ENCODE results near the gene HORMAD1. TPM values are rescaled to one million over a fixed set of nuclear protein-coding genes. Genes with fewer than 3 reads are reported as not detected.

HORMAD1 gene
- total RNA-seq, 1 experiment from 2014 or later = not detected

DNA sequence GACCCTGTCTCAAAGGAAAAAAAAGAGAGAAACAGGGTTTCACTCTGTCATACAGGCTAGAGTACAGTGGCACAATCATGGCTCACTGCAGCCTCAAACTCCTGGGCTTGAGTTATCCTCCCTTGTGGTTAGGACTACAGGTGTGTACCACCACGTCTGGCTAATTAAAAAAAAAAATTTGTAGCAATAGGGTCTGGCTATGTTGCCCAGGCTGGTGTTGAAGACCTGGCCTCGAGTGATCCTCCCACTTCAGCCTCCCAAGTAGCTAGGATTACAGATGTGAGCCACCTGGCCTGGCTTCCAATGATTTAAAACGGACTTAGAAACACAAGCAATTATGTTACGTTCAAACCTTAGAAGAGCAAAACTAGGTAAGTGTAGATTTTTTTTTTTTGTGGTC is 45.8 kb downstream of the HORMAD1 start:
- TF ChIP-seq CTCF (conservative IDR thresholded peaks at IDR 0.05; ENCODE audit: low read depth, low read length) (no peak), EZH2 (IDR thresholded peaks at IDR 0.05; ENCODE audit: borderline replicate concordance, low read depth, low read length, poor library complexity, severe bottlenecking) (no peak)
- Histone ChIP-seq H3K27me3 (replicated peaks; ENCODE audit: insufficient read depth, low read depth, low read length, poor library complexity) (no peaks in the 10 kb centered on the region), H3K4me1 (ENCODE audit: insufficient read depth, low read length, poor library complexity, severe bottlenecking) (no peaks in the 10 kb centered on the region), H3K4me3 (ENCODE audit: low read depth, low read length, poor library complexity, severe bottlenecking) (no peak overlapping the region), H3K27ac (ENCODE audit: low read depth, low read length, poor library complexity, severe bottlenecking) (no peak overlapping the region), H3K9me3 (ENCODE audit: low read depth, low read length, poor library complexity, severe bottlenecking) (no peaks in the 10 kb centered on the region), H3K36me3 (ENCODE audit: insufficient read depth, low read length, poor library complexity, severe bottlenecking) (no peaks in the 10 kb centered on the region)
- no TSS peak for BruUV-seq (replicated peaks)
- intact Hi-C loops (cut with micrococcal nuclease; ENCODE audit: unreplicated experiment) = no loop called here
- ChIA-PET CTCF (no interaction called here), POLR2A (ENCODE audit: low non-redundant PET) (no interaction called here)
- DNase-seq (ENCODE audit: low spot score) = no peak

GRCh38 chr1:150663321-150663720 is 57.4 kb downstream of the HORMAD1 start:
- intact Hi-C loops (cut with micrococcal nuclease; ENCODE audit: unreplicated experiment) = no loop called here
- ChIA-PET POLR2A (ENCODE audit: low non-redundant PET) (no interaction called here), CTCF (no interaction called here)
- TF ChIP-seq EZH2 (IDR thresholded peaks at IDR 0.05; ENCODE audit: borderline replicate concordance, low read depth, low read length, poor library complexity, severe bottlenecking) = no peak
- TF ChIP-seq CTCF (conservative IDR thresholded peaks at IDR 0.05; ENCODE audit: low read depth, low read length) = no peak
- no peak for DNase-seq (ENCODE audit: low spot score)
- no peak overlapping the region for H3K4me3 ChIP-seq (ENCODE audit: low read depth, low read length, poor library complexity, severe bottlenecking)
- BruUV-seq (replicated peaks) = no TSS peak
- no peaks in the 10 kb centered on the region for H3K4me1 ChIP-seq (ENCODE audit: insufficient read depth, low read length, poor library complexity, severe bottlenecking)
- peaks cover 8% of the 10 kb centered on the region for H3K36me3 ChIP-seq (ENCODE audit: insufficient read depth, low read length, poor library complexity, severe bottlenecking)
- H3K27me3 ChIP-seq (replicated peaks; ENCODE audit: insufficient read depth, low read depth, low read length, poor library complexity) = no peaks in the 10 kb centered on the region
- H3K27ac ChIP-seq (ENCODE audit: low read depth, low read length, poor library complexity, severe bottlenecking) = no peak overlapping the region
- H3K9me3 ChIP-seq (ENCODE audit: low read depth, low read length, poor library complexity, severe bottlenecking) = no peaks in the 10 kb centered on the region

GRCh38 chr1:150662811-150663210 is 57.9 kb downstream of the HORMAD1 start:
- CTCF ChIA-PET = no interaction called here
- H3K4me1 ChIP-seq (ENCODE audit: insufficient read depth, low read length, poor library complexity, severe bottlenecking) = no peaks in the 10 kb centered on the region
- no peaks in the 10 kb centered on the region for H3K27me3 ChIP-seq (replicated peaks; ENCODE audit: insufficient read depth, low read depth, low read length, poor library complexity)
- H3K36me3 ChIP-seq (ENCODE audit: insufficient read depth, low read length, poor library complexity, severe bottlenecking) = peaks cover 8% of the 10 kb centered on the region
- BruUV-seq (replicated peaks) = no TSS peak
- no peak for DNase-seq (ENCODE audit: low spot score)
- H3K27ac ChIP-seq (ENCODE audit: low read depth, low read length, poor library complexity, severe bottlenecking) = no peak overlapping the region
- POLR2A ChIA-PET (ENCODE audit: low non-redundant PET) = no interaction called here
- no peaks in the 10 kb centered on the region for H3K9me3 ChIP-seq (ENCODE audit: low read depth, low read length, poor library complexity, severe bottlenecking)
- no peak for TF ChIP-seq EZH2 (IDR thresholded peaks at IDR 0.05; ENCODE audit: borderline replicate concordance, low read depth, low read length, poor library complexity, severe bottlenecking)
- TF ChIP-seq CTCF (conservative IDR thresholded peaks at IDR 0.05; ENCODE audit: low read depth, low read length) = no peak
- intact Hi-C loops (cut with micrococcal nuclease; ENCODE audit: unreplicated experiment) = no loop called here
- no peak overlapping the region for H3K4me3 ChIP-seq (ENCODE audit: low read depth, low read length, poor library complexity, severe bottlenecking)
